Choroid plexus epithelial cell (primary cell): ENCODE measurements around the gene SNED1.
"Not testable (repeated sequence)": the region's sequence is repeated elsewhere in the genome, so short reads cannot be mapped to it uniquely, and the experiment has no call there.

Experiments
- DNase-seq: peaks from one replicate; pipeline ENCODE4 v3.0.0-alpha.2; 2010; ENCODE audit warnings: low read depth
- H3K4me3 ChIP-seq: 2 replicates; pipeline ENCODE4 v1.5.1; 2011; ENCODE audit warnings: low read depth, mild to moderate bottlenecking, control low read depth, low read length, moderate library complexity
- TF ChIP-seq, protein P1 (sequence below): conservative IDR thresholded peaks from 2 replicates; pipeline ENCODE4 v1.5.1; 2011; ENCODE audit warnings: low read depth, mild to moderate bottlenecking, control low read depth, inconsistent platforms, low read length, moderate library complexity

Gene SNED1

GRCh38 chr2:241087420-241088268, 89.2 kb downstream of the SNED1 start:
- TF ChIP-seq, protein P1, sequence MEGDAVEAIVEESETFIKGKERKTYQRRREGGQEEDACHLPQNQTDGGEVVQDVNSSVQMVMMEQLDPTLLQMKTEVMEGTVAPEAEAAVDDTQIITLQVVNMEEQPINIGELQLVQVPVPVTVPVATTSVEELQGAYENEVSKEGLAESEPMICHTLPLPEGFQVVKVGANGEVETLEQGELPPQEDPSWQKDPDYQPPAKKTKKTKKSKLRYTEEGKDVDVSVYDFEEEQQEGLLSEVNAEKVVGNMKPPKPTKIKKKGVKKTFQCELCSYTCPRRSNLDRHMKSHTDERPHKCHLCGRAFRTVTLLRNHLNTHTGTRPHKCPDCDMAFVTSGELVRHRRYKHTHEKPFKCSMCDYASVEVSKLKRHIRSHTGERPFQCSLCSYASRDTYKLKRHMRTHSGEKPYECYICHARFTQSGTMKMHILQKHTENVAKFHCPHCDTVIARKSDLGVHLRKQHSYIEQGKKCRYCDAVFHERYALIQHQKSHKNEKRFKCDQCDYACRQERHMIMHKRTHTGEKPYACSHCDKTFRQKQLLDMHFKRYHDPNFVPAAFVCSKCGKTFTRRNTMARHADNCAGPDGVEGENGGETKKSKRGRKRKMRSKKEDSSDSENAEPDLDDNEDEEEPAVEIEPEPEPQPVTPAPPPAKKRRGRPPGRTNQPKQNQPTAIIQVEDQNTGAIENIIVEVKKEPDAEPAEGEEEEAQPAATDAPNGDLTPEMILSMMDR: no peak
- DNase-seq: no peak
- H3K4me3 ChIP-seq: no peak overlapping the region

DNA sequence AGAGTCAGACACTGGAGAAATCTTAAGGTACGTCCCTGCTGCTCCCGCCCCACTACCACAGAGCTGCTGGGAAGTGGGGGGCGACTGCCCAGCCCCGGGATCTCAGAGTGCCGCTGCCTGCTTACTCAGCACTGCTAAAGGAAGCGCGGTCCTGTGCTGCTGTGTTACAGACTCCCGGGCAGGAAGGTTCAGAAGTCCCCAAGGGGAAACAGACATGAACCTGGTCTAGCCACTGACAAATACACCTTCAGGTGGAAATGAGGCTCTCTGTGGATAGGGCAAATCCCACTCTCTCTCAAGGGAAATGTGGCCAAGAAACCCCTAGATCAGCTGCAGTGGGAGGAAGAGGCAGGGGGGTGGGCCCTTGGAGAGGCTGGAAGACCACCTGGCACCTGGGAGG, 90.0 kb downstream of the SNED1 start:
- TF ChIP-seq, protein P1: no peak
- no peak overlapping the region for H3K4me3 ChIP-seq
- DNase-seq: no peak

DNA sequence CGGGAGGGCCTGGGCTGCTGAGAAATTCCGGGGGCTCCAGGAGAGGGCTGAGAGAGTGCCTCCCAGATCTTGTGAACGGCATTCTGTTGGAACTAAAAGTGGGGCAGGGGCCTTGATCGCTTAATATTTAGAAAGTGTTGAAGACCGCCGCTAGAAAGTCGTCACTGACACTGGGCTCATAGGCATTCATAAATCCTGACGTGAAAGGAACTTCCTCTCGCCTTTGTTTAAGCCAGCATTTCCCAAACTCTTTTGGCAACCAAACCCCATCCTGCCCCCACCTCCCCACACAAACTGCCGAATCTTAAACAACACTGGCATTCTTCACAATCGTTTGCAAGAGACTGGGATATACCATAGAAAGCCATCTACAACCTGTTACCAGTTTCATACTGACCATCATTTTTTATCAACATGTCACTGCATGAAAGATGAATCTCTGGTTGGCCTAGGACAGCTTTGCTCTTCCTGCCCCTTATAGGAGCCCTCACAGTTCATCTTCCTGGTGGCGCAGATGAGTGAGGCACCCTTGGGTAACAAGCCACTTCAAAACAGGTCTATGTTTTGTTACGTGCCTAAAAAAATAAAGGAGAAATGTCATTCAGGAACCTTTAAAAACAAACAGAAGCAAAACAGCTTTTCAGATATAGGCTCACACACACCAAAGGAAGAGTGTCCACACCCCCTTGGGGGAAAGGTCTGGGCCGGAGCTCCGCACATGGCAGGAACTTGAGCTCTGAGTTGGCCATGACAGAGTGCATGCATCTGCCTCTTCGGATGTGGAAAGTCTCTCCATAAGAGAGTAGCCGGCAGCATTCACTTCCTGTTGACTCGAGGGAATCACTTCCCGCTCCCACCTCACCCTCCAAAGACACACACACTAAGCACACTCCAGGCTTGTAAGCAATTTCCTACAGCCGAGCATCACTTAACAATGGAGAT, 90.6 kb downstream of the SNED1 start:
- H3K4me3 ChIP-seq: no peak overlapping the region
- TF ChIP-seq, protein P1: no peak
- DNase-seq: no peak

DNA sequence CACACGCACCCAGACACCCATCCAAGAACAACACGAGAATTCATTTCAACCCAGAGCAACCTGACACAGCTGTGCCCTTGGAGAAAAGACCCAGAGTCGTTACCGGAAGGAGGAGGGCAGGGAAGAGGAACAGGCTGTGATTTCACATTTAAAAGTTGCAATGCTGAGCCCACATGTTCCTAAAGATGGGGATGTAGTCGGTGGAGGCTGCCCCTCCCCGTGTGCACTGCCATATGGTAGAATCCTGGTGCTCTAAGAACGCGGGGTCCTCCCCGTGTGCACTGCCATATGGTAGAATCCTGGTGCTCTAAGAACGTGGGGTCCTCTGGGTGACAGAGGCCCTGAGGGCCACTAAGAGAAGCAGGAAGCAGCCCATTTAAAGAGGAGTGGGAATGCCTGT, 92.8 kb downstream of the SNED1 start:
- DNase-seq: no peak
- no peak overlapping the region for H3K4me3 ChIP-seq
- TF ChIP-seq, protein P1: no peak

DNA sequence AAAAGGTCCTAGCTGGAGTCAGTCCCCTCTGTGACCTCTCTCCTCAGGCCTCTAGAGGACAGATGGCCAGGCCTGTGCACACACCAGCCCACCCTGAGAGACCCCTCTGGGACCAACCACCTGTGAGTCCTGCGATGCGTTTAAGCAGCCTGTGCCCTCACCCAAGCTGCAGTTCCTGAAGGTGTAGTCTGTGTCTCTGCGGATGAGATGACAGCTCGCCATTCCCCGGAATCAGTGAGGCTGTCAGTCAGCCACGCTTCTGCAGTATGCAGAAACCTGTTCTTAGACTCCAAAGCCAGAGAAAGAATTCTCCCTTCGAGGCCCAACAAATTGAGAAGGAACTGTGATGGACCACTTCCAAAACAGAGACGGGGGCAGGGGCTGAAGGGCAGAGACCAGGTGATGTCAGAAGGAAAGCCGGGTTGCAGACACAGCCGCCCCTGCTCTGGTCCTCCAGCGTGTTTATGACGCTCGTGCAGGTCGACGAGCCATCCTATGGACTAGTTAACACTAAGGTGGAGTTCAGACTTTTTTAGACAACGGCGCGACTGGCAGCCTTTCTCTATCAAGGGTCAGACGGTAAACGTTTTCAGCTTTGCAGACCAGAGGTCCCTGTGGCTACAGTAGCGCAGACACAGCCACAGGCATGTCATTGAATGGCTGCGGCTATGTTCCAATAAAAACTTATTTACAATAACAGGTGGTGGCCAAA, 93.5 kb downstream of the SNED1 start:
- TF ChIP-seq, protein P1: no peak
- no peak overlapping the region for H3K4me3 ChIP-seq
- no peak for DNase-seq

DNA sequence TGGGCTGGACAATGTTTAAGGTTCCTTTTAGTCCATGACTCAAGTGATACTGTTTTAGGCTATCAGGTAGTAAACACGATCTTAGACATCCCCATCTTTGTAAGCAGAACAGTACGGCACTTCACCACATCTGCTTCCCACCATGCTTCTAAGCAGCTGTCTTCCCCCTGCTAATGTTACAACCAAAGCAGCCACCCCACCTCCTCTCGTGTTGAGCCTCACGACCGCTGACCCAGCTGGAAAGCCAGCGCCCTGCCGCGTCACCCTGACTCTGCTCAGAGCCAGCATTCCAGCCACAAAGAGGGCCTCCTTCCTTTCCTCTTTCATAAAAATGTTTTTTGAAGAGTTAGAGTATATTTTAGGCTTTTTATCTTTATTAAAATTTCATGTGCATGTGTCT, 94.3 kb downstream of the SNED1 start:
- H3K4me3 ChIP-seq: no peak overlapping the region
- TF ChIP-seq, protein P1: no peak
- DNase-seq: peak; percentile 60

DNA sequence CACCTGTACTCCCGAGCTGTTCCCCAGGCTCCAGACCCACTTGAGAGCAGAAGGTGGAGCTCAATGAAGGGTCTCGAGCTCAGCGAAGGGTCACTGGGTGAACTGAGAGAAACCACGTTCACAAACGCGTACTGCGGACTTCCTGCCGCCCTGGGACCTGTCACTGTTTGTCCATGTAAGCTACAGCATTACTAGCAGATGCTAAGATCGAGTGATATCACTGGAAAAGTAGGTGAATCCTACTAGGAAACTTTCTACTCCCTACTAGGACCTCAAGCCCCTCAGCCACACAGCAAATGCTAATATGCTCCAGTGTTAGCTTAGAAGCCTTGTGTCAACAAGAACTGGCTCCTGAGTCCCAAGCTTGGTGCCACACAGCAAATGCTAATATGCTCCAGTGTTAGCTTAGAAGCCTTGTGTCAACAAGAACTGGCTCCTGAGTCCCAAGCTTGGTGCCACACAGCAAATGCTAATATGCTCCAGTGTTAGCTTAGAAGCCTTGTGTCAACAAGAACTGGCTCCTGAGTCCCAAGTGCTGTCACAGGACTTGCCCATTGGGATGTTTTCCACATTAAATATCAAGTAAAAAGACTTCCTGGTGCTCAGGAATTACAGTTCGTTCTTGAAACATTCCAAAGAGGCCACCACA, 94.8 kb downstream of the SNED1 start:
- peak; percentile 33 for DNase-seq
- H3K4me3 ChIP-seq: not testable (repeated sequence)
